SK-N-SH (cell line): ENCODE measurements around the gene PAFAH1B1. TPM values are rescaled to one million over a fixed set of nuclear protein-coding genes. Genes with fewer than 3 reads are reported as not detected.
A peak's percentile ranks its signal among the peaks of the same experiment; 100 is the strongest.

Source experiments
- CTCF ChIA-PET: fragments of 300-600, 350-600 bp; formaldehyde crosslinking; extraction: SDS; loops from one replicate; lab custom pipeline; 2021; lab: Yijun Ruan, JAX
- POLR2A ChIA-PET: fragments of 350-600 bp; sonication (Branson Sonifier 250); formaldehyde crosslinking; extraction: SDS; loops from one replicate; lab custom pipeline; 2020; ENCODE audit warnings: antibody characterized with exemption, inconsistent platforms; lab: Yijun Ruan, JAX
- DNase-seq: peaks from one replicate; pipeline ENCODE4 v3.0.0; 2012
- H2AFZ ChIP-seq: fragments of 200-600 bp; sonication (generic); 2 replicates; pipeline ENCODE4 v1.8.1; 2016; ENCODE audit warnings: antibody characterized with exemption, mild to moderate bottlenecking, low read depth
- H3F3A ChIP-seq: fragments of 200-600 bp; sonication (generic); replicated peaks from 2 replicates; pipeline ENCODE3; 2016; ENCODE audit warnings: antibody characterized with exemption, mild to moderate bottlenecking; ENCODE audit not compliant: insufficient read depth
- H3K27ac ChIP-seq, 2 experiments: fragments of 200-500 bp in 1 of 2; fragments of 200-600 bp in 1 of 2; sonication (Bioruptor generic) in 1 of 2; sonication (generic), shearing (Covaris generic) in 1 of 2; 2 replicates each; pipeline versions ENCODE4 v1.5.1 to v1.6.1; 2014 to 2016; ENCODE audit warnings: low read depth in 2 of 2, inconsistent platforms in 1 of 2, low read length in 1 of 2, mild to moderate bottlenecking in 1 of 2, mixed read lengths in 1 of 2
- H3K27me3 ChIP-seq: fragments of 200-600 bp; sonication (generic), shearing (Covaris generic); 2 replicates; pipeline ENCODE4 v1.6.1; 2016; ENCODE audit warnings: mixed run types; ENCODE audit not compliant: insufficient read depth
- H3K36me3 ChIP-seq, 2 experiments: fragments of 200-500 bp in 1 of 2; fragments of 200-600 bp in 1 of 2; sonication (Bioruptor generic) in 1 of 2; sonication (generic) in 1 of 2; replicated peaks in 1 of 2; 2 replicates each; pipeline versions ENCODE3 to v1.5.1; 2014 to 2016; ENCODE audit warnings: low read length in 1 of 2, mild to moderate bottlenecking in 1 of 2; ENCODE audit not compliant: insufficient read depth in 2 of 2, control insufficient read depth in 1 of 2
- H3K4me1 ChIP-seq, 2 experiments: fragments of 200-500 bp in 1 of 2; fragments of 200-600 bp in 1 of 2; sonication (Bioruptor generic) in 1 of 2; sonication (generic), shearing (Covaris generic) in 1 of 2; 2 replicates each; pipeline versions ENCODE4 v1.5.1 to v1.6.1; 2014 to 2016; ENCODE audit warnings: low read depth in 1 of 2, low read length in 1 of 2, mixed run types in 1 of 2; ENCODE audit not compliant: insufficient read depth in 2 of 2, control insufficient read depth in 1 of 2
- H3K4me2 ChIP-seq: fragments of 200-600 bp; sonication (generic), shearing (Covaris generic); 2 replicates; pipeline ENCODE4 v1.6.1; 2017; ENCODE audit warnings: mixed run types
- H3K4me3 ChIP-seq, 2 experiments: fragments of 200-500 bp in 1 of 2; fragments of 200-600 bp in 1 of 2; sonication (Bioruptor generic) in 1 of 2; sonication (generic), shearing (Covaris generic) in 1 of 2; 2 replicates each; pipeline versions ENCODE4 v1.5.1 to v1.8.1; 2014 to 2016; ENCODE audit warnings: low read depth in 2 of 2, inconsistent platforms in 1 of 2, low read length in 1 of 2, mild to moderate bottlenecking in 1 of 2, mixed read lengths in 1 of 2, moderate library complexity in 1 of 2
- H3K79me2 ChIP-seq: fragments of 200-600 bp; sonication (generic); 2 replicates; pipeline ENCODE4 v1.8.1; 2017; ENCODE audit warnings: mild to moderate bottlenecking; ENCODE audit not compliant: insufficient read depth
- H3K9ac ChIP-seq: fragments of 200-600 bp; sonication (generic); 2 replicates; pipeline ENCODE4 v1.6.1; 2017; ENCODE audit warnings: mixed run types
- H3K9me2 ChIP-seq: fragments of 200-600 bp; sonication (generic); 2 replicates; pipeline ENCODE4 v1.6.1; 2017; ENCODE audit warnings: mixed run types
- H3K9me3 ChIP-seq: fragments of 200-600 bp; sonication (generic); 2 replicates; pipeline ENCODE4 v1.6.1; 2017; ENCODE audit warnings: mixed run types, mild to moderate bottlenecking, moderate library complexity
- H4K20me1 ChIP-seq: fragments of 200-600 bp; sonication (generic); 2 replicates; pipeline ENCODE4 v1.6.1; 2017; ENCODE audit warnings: mild to moderate bottlenecking, mixed run types; ENCODE audit not compliant: insufficient read depth
- CHD2 ChIP-seq: fragments of 150-350 bp; IDR thresholded peaks from 2 replicates; pipeline ENCODE4 v1.6.1; 2018; ENCODE audit warnings: low read length; ENCODE audit not compliant: partially characterized antibody
- FOSL2 ChIP-seq: IDR thresholded peaks from 2 replicates; pipeline ENCODE4 v1.4.0; 2012; ENCODE audit warnings: low read depth, mild to moderate bottlenecking, moderate library complexity, borderline replicate concordance
- GABPA ChIP-seq: IDR thresholded peaks from 2 replicates; pipeline ENCODE4 v1.4.0; 2012; ENCODE audit warnings: low read depth, mild to moderate bottlenecking
- IRF3 ChIP-seq: fragments of 150-350 bp; IDR thresholded peaks from 2 replicates; pipeline ENCODE4 v1.6.1; 2016; ENCODE audit warnings: mild to moderate bottlenecking, low read depth, low read length
- MEF2A ChIP-seq: IDR thresholded peaks from 2 replicates; pipeline ENCODE4 v1.4.0; 2012; ENCODE audit warnings: low read depth, borderline replicate concordance
- POLR2AphosphoS5 ChIP-seq: IDR thresholded peaks from 2 replicates; pipeline ENCODE4 v1.6.1; 2012; ENCODE audit warnings: low read depth, low read length
- RAD21 ChIP-seq: IDR thresholded peaks from 2 replicates; pipeline ENCODE4 v1.6.1; 2012; ENCODE audit warnings: mild to moderate bottlenecking, low read length
- RCOR1 ChIP-seq: fragments of 150-350 bp; IDR thresholded peaks from 2 replicates; pipeline ENCODE4 v1.6.1; 2017; ENCODE audit warnings: antibody characterized with exemption, low read length
- REST ChIP-seq: IDR thresholded peaks from 2 replicates; pipeline ENCODE4 v1.6.1; 2012; ENCODE audit warnings: mild to moderate bottlenecking, low read depth, low read length, moderate library complexity
- TAF1 ChIP-seq: IDR thresholded peaks from 2 replicates; pipeline ENCODE4 v1.6.1; 2012; ENCODE audit warnings: low read depth, mild to moderate bottlenecking, low read length, moderate library complexity, borderline replicate concordance
- TCF12 ChIP-seq: IDR thresholded peaks from 2 replicates; pipeline ENCODE4 v1.4.0; 2012
- ZBTB33 ChIP-seq: IDR thresholded peaks from 2 replicates; pipeline ENCODE4 v1.4.0; 2012; ENCODE audit warnings: low read depth, borderline replicate concordance
- WGBS: methylation state at CpG from one replicate; pipeline ENCODE4 v1.1.6; 2017; ENCODE audit warnings: low lambda C conversion rate; 5-methylcytosine and 5-hydroxymethylcytosine counted together
- polyA plus RNA-seq, 3 experiments: library from polyadenylated mRNA; depleted of rRNA; stranded (reverse); fragments of >200 nt; gene quantifications; 2 replicates each; pipeline ENCODE4 v1.2.3, GENCODE V29; 2012

Gene PAFAH1B1
- polyA plus RNA-seq, 1 of the 3 experiments (the other 2 are of a cell fraction) = 37.3 TPM

GRCh38 chr17:2709183-2709661 lies 115.8 kb downstream of the PAFAH1B1 start:
- Histone ChIP-seq H3K36me3 (peaks cover 0 to under 1% of the 10 kb centered on the region in 2 experiments), H3K9me2 (no peaks in the 10 kb centered on the region), H3K27me3 (no peaks in the 10 kb centered on the region), H3K4me2 (peak overlapping the region; percentile 98), H3K4me3 (no peak overlapping the region), H4K20me1 (peaks cover 66% of the 10 kb centered on the region), H2AFZ (no peak overlapping the region), H3F3A (no peaks in the 10 kb centered on the region), H3K27ac (no peak overlapping the region; a peak in 1 of 4 replicates), H3K9me3 (no peaks in the 10 kb centered on the region), H3K9ac (no peak overlapping the region), H3K4me1 (peaks cover 9 to 44% of the 10 kb centered on the region in 2 experiments; a peak in 1 of 4 replicates), H3K79me2 (peaks cover 73% of the 10 kb centered on the region)
- CTCF ChIA-PET = no interaction called here
- TF ChIP-seq GABPA (no peak), RCOR1 (no peak), ZBTB33 (no peak), MEF2A (no peak), CHD2 (no peak), FOSL2 (no peak), RAD21 (no peak), REST (no peak), IRF3 (no peak), TCF12 (no peak), POLR2AphosphoS5 (no peak), TAF1 (no peak)
- DNase-seq = no peak
- 91% methylated on average over 7 of the region's 10 CpGs for WGBS
- POLR2A ChIA-PET = no interaction called here
